Measurements from ENCODE around the gene NKAP. TPM values are rescaled to one million over a fixed set of nuclear protein-coding genes. Genes with fewer than 3 reads are reported as not detected.

NKAP gene
- total and polyA plus RNA-seq, 2 donors (not counting 1 experiment from before 2014, with no cell fraction given) = 2.3 to 17.9 TPM

DNA sequence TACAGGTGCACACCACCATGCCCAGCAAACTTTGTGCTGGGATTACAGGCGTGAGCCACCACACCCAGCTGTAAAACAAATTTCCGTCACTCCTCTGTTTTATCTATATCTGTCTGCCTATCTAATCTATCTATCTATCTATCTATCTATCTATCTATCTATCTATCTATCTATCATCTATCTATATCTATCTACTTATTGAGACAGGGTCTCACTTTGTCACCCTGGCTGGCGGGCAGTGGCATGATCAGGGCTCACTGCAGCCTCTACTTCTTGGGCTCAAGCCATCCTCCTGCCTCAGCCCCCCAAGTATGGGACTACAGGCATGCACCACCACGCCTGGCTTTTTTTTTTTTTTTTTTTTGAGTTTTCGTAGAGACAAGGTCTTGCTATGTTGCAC lies 27.2 kb downstream of the NKAP start:
- no peaks in the 10 kb centered on the region for H3K27me3 ChIP-seq (replicated peaks in 1 of 4; ENCODE audit: control extremely low read depth in 1 of 4, control insufficient read depth in 3 of 4, insufficient read depth in 4 of 4, low read length in 3 of 4)
- no peak overlapping the region for H3K4me3 ChIP-seq (ENCODE audit: control extremely low read depth in 1 of 5, extremely low read depth in 1 of 5, insufficient read depth in 1 of 5, low read depth in 2 of 5, low read length in 4 of 5)
- no peak overlapping the region for H3K9ac ChIP-seq (ENCODE audit: low read length)
- no peaks in the 10 kb centered on the region for H3K9me3 Mint-ChIP-seq (ENCODE audit: insufficient read depth)
- H3K27ac Mint-ChIP-seq = no peak overlapping the region
- no peak overlapping the region for H3K4me3 Mint-ChIP-seq
- no peaks in the 10 kb centered on the region for H4K20me1 ChIP-seq (ENCODE audit: control insufficient read depth, insufficient read depth, low read length, poor library complexity, severe bottlenecking)
- H3K9me3 ChIP-seq (ENCODE audit: control extremely low read depth in 1 of 3, control insufficient read depth in 2 of 3, insufficient read depth in 1 of 3, low read length in 2 of 3) = no peaks in the 10 kb centered on the region
- no peak for TF ChIP-seq CTCF (IDR thresholded peaks at IDR 0.05)
- TF ChIP-seq EZH2 (IDR thresholded peaks at IDR 0.05; ENCODE audit: borderline replicate concordance, insufficient read depth, low read depth, low read length, poor library complexity, severe bottlenecking) = no peak
- POLR2A ChIA-PET = no interaction called here
- H3K27ac ChIP-seq (ENCODE audit: low read length in 2 of 2) = no peak overlapping the region
- WGBS (ENCODE audit: insufficient coverage) = 100% methylated on average over 2 of the region's 5 CpGs
- no peak for ATAC-seq (ENCODE audit: low read depth)
- H3K4me1 Mint-ChIP-seq = no peaks in the 10 kb centered on the region
- no peaks in the 10 kb centered on the region for H3K79me2 ChIP-seq (ENCODE audit: control insufficient read depth, insufficient read depth, low read length)
- H3K4me2 ChIP-seq (replicated peaks; ENCODE audit: low read depth, low read length, poor library complexity, severe bottlenecking) = no peak overlapping the region
- DNase-seq = no peak
- intact Hi-C loops (cut with micrococcal nuclease) = no loop called here
- H2AFZ ChIP-seq (ENCODE audit: insufficient read depth, low read depth, low read length, poor library complexity, severe bottlenecking) = no peak overlapping the region
- CTCF ChIA-PET = no interaction called here
- no peaks in the 10 kb centered on the region for H3K27me3 Mint-ChIP-seq
- no peaks in the 10 kb centered on the region for H3K36me3 ChIP-seq (replicated peaks in 1 of 2; ENCODE audit: control extremely low read depth in 1 of 2, control insufficient read depth in 1 of 2, extremely low read depth in 1 of 2, insufficient read depth in 2 of 2, low read length in 1 of 2)
- no peaks in the 10 kb centered on the region for H3K4me1 ChIP-seq (ENCODE audit: control insufficient read depth in 2 of 2, insufficient read depth in 2 of 2, low read length in 2 of 2)

DNA sequence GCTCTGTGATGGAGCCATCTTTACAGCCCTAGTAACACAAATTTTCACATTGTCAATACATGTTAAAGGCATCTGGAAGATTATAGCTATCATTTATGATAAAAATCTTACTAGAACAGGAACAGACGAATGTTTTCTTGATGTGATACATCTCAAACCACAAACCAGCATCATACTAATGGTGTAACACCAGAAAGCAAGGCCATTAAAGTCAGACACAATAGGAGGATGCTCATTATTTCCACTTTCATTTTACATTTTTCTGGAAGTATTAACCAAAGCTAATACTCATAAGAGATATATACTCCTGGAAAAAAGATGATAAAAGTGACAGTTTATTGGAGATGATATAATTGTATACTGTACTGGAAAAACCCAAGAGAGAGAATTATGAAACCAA lies 42.6 kb downstream of the NKAP start:
- Mint-ChIP-seq H3K27me3 (no peaks in the 10 kb centered on the region), H3K4me3 (no peak overlapping the region), H3K9me3 (ENCODE audit: insufficient read depth) (no peaks in the 10 kb centered on the region), H3K4me1 (no peaks in the 10 kb centered on the region), H3K27ac (no peak overlapping the region)
- no peak overlapping the region for H3K27ac ChIP-seq (ENCODE audit: low read length in 2 of 2)
- intact Hi-C loops (cut with micrococcal nuclease) = no loop called here
- ATAC-seq (ENCODE audit: low read depth) (no peak), DNase-seq (no peak)
- no peaks in the 10 kb centered on the region for H3K36me3 ChIP-seq (replicated peaks in 1 of 2; ENCODE audit: control extremely low read depth in 1 of 2, control insufficient read depth in 1 of 2, extremely low read depth in 1 of 2, insufficient read depth in 2 of 2, low read length in 1 of 2)
- ChIA-PET CTCF (no interaction called here), POLR2A (no interaction called here)
- no peaks in the 10 kb centered on the region for H4K20me1 ChIP-seq (ENCODE audit: control insufficient read depth, insufficient read depth, low read length, poor library complexity, severe bottlenecking)
- H3K9me3 ChIP-seq (ENCODE audit: control extremely low read depth in 1 of 3, control insufficient read depth in 2 of 3, insufficient read depth in 1 of 3, low read length in 2 of 3) = no peaks in the 10 kb centered on the region
- no peak overlapping the region for H3K4me2 ChIP-seq (replicated peaks; ENCODE audit: low read depth, low read length, poor library complexity, severe bottlenecking)
- H3K27me3 ChIP-seq (replicated peaks in 1 of 4; ENCODE audit: control extremely low read depth in 1 of 4, control insufficient read depth in 3 of 4, insufficient read depth in 4 of 4, low read length in 3 of 4) = no peaks in the 10 kb centered on the region
- no peaks in the 10 kb centered on the region for H3K79me2 ChIP-seq (ENCODE audit: control insufficient read depth, insufficient read depth, low read length)
- no peak overlapping the region for H3K4me3 ChIP-seq (ENCODE audit: control extremely low read depth in 1 of 5, extremely low read depth in 1 of 5, insufficient read depth in 1 of 5, low read depth in 2 of 5, low read length in 4 of 5)
- H3K9ac ChIP-seq (ENCODE audit: low read length) = no peak overlapping the region
- H2AFZ ChIP-seq (ENCODE audit: insufficient read depth, low read depth, low read length, poor library complexity, severe bottlenecking) = no peak overlapping the region
- no CpG with 5 or more reads among the region's 1 CpG for WGBS (ENCODE audit: insufficient coverage)
- H3K4me1 ChIP-seq (ENCODE audit: control insufficient read depth in 2 of 2, insufficient read depth in 2 of 2, low read length in 2 of 2) = no peaks in the 10 kb centered on the region
- no peak for TF ChIP-seq EZH2 (IDR thresholded peaks at IDR 0.05; ENCODE audit: borderline replicate concordance, insufficient read depth, low read depth, low read length, poor library complexity, severe bottlenecking)
- TF ChIP-seq CTCF (IDR thresholded peaks at IDR 0.05) = no peak

Measured in B cell (primary cell).